ENCODE results near the gene INHBB.

The INHBB gene

DNA sequence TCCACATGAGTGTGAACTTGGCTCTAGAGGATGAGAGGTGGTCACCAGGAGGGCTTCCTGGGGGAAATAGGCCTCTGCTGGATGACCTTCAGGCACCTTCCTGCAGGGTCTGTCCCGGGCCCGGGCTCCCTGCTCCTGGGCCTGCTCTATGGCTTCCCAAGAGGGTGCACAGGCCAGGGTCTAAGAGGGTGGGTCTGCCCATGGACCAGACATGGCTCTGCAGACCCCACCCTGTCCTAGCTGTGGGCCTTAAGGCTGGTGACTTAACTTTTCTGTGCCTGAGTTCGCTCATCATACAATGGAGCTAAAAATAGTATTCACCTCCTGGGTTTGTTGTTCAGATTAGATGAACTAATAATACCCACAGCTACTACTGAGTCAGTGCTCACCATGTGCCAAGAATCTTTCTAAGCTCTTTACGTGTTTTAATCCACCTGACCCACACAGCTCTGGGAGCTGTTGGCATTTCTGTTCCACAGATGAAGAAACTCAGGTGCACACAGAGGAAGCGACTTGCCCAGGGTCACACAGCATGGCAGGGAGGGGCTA is 14.4 kb downstream of the INHBB start:
- DNase-seq: no peak

DNA sequence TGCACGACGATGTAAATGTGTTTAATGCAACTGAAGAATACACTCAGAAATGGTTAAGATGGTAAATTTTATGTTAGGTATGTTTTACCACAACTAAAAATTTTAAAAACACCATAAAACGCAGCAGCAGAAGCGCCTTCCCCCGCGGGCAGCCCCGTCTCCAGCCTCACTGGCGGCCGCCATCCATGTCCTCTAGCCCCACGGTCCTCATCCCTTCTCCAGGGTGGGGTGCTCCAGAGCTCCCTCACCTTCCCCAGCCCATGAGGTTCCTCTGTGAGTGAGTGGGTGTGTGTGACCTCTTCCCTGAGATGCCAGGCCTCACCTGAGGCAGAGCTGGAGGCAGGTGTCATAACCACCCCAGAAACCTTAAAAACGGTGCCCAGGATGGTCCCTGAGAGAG is 17.0 kb downstream of the INHBB start:
- no peak for DNase-seq

DNA sequence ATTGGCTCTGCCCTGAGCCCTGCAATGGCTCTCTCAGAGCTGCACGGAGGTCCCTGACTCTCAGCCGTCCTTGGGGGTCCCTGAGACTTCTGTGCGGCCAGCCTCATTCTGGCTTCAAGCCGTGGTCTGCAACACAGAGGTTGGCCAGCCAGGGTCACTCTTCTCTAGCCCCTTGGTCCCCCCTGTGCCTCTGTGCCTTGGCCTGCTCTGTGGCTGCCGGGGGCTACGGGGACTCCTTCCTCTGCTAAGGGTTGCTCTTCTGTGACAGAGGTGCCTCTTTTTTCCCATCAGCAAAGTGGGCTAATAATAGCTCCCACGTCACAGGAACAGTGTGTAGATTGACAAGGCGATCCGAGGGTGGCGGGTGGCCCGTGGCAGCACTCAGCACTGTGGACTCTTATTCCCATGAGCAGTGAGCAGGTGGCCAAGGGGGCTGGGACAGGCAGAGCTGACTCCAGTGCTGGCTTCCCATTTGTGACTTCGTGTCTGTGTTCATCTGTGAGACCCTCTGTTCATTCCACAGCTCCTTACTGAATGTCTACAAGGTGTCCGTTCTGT is 19.4 kb downstream of the INHBB start:
- no peak for DNase-seq

DNA sequence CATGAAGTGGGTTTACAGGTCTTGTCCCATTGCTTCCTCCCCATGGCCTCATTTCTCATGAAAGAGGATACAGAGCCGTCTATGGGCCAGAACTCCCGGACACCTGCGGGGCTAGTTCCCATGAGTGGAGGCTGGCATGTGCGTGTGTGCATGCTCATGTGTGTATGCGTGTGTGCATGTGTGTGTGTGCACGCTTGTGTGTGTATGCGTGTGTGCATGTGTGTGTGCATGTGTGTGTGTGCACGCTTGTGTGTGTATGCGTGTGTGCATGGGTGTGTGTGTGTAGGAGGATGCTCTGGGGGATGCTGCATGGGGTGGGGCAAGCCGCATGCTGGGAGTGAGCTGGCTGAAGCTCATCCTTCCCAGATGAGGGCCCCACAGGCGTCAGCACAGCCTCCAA is 20.8 kb downstream of the INHBB start:
- DNase-seq: no peak

DNA sequence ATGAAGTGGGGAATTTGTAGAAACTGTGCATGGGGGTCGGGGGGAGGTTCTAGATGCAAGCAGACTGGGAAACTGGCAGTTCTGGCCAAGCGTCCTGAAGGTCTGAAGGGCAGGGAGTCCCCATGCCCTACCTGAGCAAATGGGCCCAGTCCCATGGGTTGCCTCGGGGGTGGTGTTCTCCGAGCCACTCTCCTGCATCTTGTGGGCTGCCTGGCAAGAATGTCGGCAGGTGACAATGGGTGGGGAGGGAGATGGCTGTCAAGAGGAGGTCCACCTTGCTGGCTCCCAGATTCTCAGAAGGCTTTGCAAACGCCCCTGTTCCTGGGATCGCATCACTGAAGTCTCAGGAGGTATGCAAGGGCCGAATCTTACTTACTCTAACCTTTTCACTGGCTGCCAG is 21.3 kb downstream of the INHBB start:
- no peak for DNase-seq

DNA sequence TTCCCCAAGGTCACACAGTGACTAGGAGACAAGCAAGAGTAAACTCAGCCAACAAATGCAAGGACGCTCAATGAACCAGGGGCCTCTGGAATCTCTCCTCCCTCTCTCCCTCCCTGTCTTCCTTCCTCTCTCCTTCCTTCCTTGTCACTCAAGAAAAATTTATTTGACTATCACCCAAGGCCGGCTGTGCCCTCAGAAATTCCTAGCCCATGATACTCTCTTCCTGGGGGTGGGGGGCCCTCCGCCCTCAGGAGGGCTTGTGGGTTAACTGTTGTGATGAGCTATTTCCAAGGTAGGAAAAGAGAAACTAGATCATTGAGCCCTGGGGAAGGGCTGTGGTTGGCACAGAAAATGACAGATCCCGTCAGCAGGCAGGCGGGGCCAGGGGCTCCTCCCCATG is 21.7 kb downstream of the INHBB start:
- DNase-seq: no peak

DNA sequence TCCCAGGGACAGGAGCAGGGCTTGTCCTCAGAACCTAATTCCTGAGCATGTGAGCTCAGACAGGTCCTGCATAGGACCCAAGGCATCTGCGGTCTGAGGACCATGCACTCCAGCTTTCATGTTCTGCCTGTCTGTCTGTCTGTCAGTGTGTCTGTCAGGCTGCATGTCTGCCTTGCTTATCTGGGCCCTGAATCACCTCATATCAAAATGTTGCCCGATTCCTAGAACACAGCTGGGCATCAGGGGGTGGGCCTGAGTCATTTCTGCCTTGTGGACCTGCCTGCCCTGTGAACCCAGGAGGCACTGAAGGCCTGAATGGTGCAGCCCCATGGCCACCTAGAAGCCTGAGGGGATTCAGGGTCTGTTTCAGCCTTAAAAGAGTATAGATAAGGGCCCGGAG is 22.1 kb downstream of the INHBB start:
- DNase-seq: no peak

DNA sequence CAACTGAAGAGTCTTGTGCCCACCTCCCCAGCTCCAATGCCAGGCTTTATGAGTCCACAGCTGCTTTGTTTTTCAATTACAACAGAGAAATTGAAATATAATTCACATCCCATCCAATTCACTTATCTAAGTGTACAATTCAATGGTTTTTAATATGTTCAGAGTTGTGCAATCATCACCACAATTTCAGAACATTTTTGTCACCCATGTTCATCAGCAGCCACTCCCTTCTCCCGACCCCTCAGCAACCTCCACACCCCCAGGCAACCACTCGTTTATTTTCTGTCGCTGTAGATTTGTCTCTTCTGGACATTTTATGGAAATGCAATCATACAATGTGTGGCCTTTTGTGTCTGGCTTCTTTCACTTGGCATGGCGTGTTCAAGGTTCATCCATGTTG is 23.3 kb downstream of the INHBB start:
- no peak for DNase-seq

DNA sequence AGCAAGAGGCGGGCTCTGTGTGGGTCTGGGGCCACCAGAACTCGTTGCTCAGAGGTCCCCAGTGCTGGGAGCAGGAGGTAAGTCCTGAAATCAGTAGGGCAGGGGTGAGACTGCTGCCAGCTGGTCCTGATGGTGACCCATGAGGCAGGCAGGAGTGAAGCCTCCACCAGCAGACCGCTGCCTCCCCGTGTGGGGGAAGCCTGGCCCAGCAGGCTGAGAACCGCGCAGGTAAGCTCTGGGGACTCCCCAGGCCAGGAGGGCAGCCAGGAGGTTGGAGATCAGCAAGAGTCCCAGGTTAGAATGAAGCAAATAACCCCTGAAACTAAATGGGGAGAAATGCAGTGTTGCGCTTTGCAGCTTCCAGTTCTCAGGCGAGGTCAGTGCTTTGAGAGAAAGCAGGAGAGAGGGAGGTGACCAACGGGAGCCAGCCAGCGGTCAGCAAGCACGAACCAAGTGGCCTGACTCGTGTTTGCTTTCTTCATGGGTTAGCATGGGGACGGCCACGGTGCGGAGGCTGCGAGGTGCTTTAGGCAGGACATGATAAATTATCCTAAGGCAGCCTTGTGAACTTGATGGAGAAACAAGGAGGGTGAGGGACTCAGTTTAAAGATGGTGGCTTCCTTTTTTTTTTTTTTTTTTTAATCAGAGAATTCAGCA is 26.2 kb downstream of the INHBB start:
- no peak for DNase-seq

DNA sequence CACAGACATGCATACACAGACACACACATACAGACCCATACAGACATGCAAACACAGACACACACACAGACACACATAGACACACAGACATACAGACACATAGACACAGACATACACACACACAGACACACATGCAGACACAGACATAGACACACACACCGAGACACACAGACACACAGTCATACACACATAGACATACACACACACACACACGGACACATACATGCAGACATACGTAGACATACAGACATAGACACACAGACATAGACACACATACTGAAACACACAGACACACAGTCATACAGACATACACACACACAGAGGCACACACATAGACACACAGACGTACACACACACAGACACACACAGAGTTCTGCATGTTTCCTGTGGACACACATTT is 26.9 kb downstream of the INHBB start:
- no peak for DNase-seq

DNA sequence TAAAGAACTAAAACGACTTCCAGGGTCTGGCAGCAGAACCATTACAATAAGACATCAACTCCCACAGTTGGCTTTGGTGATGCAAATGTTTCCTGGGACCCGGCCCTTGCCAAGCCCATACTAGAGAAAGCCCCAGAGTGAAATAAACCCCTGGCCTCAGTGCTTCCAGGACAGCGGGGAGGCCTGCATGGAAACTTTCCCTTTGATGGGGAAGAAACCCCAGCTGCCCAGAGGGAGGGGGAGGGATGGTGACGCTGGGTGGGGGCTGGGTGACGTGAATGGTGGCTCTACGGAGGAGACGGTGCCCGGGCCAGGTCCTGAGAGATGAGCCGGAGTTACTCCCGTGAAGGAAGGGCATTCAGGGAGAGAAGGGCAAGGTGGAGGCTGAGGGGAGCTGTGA is 27.5 kb downstream of the INHBB start:
- no peak for DNase-seq

DNA sequence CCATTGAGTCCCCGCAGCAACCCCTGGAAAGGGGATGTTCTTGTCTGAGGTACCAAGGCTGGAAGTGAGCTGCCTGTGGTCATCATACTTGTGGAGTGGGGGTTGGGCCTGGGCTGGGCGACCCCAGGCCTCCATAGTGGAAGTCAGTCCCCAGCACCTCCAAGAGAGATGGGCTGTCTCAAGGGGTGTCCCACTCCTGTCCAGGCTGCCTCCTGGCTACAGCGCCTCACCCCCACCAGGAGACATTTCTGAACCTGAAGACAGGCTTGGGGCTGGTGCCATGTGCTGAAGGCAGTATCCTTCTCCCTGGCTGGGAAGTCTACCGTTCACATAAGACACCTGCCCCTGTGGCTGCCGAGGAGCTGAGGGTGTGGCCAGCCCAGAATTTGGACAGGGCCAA is 28.9 kb downstream of the INHBB start:
- no peak for DNase-seq

DNA sequence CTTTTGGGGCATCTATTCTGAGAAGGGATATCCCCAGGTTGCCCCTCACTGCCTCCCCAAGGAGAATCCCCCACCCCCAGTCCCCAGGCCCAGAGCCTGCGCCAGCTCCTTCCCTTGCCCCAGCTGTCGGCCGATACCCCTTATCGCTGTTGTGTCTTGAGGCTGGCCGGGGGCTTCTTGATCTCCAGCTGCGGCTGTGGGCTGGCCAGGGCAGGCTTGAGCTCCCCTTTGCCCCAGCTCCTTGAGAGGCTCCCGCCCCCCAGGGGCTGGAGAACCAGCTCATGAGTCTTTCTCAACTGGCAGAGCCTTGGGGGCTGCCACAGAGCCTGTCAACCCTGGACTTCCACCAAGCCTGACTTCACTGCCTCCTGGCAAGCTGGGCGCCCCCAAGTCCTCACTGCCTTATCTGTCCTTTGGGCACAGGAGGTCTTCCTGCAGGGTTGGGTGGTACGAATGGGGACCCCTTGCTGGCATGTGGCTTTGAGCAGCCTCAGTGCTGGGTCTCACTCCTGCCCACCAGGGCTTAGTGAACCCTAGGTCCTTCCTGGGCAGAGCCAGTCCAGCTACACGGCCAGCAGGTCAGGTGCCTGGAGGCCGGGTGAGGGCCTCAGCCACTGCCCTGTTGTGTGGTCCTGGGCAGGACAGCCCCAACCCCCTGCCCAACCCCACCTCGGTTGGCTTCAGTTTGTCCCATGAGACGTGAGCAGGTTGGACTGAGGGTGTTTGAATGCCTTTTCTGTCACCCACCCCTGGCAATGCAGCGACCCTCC is 29.5 kb downstream of the INHBB start:
- no peak for DNase-seq

DNA sequence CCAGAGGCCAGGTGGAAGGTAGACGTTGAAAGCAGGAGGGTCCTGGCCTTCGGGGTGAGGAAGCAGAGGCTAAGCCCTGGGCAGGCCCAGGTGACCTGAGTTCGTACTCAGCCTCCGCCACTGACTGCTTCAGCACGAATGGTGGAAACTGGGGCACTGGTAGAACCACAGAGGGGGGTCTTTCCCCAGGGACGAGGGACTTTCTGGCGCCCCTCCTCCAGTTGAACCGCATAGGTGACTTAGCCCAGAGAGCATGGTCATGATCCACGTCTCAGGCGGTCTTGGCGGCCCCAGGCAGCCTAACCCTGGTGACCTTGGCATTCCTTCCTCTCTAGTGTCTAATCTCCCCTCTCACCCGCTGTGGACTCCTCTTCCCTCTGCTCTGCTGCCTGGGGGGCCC is 30.2 kb downstream of the INHBB start:
- DNase-seq: no peak

DNA sequence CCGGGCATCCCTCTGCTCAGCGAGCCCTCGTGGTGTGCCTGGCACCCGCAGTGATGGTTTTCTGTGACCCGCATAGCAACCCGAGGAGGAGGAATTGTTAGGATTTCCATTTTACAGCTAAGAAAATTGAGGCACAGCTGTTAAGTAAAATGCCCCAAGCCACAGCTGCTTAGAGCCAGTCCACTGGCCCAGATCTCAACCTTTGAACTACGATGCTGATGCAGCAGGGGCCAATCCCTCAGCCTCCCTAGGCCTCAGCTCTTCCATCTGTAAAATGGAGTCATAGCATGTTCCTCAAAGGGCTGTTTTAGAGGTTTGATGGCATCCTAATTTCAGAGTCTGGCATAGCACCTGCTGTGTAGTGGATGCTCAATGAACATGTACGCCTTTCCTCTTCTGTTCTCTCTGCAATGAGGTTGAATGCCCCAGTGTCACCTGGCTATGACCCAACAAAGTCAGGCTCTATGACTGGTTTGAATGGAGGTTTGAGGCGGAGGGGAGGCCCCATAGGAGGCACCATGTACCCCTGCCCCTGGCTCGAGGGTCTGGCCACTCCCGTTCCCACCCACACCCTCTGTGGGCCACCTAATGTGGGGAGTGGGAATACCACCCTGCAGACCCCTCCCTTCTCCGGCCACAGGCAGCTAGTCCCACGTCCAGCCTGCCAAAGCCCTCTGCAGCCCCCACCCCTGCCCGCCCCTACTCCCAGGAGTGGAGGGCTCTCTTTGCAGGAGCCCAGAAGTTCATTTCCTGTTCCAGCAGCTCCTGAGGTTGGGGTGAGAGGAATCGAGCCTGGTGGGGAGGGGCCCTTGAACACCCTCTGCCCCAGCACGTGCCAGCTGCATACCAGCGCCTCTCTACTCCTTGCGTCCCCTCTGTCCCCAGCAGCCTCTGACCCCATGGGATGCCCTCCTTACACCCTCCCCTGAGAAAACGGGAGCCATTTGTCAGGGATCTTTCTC is 31.0 kb downstream of the INHBB start:
- no peak for DNase-seq

DNA sequence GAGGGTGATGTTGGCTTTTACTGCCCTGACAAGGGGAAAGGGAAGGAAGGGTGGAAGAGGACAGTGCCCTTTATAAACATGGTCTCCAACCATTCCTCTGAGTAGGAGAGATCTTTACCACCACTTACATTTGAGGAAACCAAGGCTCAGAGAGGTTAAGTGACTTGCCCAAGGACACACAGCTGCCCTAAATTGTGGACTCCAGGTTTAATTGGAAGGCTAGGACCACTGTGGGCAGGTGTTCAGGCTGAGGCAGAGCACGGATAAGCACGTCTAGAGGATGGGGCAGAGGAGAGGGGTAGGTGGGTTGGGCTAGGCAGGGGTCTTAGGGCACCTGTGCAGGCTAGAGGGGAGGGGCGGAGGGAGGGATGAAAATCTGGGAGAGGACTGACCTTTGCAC is 32.7 kb downstream of the INHBB start:
- no peak for DNase-seq

DNA sequence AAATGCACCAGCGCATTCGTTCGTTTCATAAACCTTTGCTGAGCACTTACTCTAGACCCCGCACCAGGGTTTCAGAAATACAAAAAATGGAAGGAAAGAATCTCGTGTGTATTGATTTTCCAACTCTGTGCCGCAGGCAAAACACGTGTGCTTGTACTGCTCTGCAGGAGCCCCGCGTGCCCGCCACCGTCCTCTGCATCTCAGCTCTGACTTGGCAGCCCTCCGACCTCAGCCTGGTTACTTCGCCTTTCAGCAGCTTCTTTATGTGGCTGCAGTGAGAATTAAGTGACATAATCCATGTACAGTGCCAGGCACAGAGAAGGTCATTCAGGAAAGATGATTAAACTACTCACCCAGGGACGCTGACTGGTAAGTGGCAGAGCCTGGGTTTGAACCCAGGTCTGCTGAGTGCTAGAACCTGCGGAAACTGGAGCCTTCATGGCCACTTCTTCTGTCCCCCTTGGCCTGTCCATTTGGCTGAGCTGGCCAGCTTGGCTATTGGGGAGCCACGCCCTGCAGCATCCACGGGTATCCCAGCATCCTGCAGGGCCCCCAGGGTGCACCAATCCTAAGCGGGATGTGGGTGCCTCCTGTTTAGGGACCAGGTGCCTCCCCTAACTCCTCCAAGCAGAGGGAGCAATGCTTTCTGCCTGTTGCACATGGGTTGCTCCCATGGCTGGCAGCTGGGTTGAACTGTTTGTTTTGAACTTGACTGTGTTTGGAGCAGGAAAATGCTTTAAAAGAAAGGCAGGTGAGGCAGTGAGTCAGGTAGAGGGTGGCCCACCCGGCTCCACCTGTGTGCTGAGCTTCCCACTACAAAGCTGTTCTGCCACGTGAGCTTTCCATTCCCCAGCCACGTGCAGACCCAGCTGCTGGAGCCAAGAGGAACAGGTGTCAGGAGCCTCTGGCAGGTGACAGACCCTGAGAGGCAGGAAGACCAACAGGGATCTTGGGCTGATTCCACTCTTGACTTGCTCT is 34.3 kb downstream of the INHBB start:
- peak; percentile 93 for DNase-seq

DNA sequence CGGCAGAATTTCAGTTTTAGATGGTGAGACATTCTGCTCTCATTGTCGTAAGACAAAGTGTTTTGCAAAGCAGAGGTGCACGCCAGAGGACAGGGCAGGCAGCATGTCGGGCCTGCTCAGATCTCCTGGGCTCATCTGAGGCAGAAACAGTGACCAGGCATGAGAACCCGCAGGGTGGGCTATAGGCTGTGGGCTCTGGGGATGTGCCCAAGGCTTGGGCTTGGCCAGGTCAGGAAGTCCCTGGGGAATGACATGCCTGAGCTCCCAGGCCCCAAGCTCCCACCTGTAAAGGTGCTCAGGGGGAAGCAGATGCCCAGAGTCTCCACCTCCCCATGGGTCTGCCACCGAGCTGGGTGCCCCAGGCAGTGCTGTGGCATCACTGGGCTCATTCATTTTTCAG is 35.3 kb downstream of the INHBB start:
- no peak for DNase-seq

DNA sequence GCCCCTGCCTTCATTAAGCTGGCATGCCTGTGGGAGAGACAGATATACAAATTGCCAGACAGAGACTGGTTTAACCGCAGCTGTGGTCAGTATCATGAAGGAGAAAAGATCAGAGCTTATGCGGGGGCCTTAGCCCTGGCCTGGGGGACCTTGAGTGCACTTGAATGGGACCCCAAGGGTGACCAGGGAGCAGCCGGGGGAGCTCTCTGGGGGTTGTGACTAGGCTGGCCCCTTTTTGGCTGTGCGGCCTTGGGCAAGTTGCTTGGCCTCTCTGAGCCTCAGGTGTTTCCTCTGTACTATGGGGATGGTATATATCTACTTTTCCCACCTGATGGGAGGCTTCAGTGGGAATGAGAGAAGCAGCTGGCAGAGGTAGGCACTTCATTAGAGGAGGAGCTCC is 35.7 kb downstream of the INHBB start:
- peak; percentile 36 for DNase-seq

DNA sequence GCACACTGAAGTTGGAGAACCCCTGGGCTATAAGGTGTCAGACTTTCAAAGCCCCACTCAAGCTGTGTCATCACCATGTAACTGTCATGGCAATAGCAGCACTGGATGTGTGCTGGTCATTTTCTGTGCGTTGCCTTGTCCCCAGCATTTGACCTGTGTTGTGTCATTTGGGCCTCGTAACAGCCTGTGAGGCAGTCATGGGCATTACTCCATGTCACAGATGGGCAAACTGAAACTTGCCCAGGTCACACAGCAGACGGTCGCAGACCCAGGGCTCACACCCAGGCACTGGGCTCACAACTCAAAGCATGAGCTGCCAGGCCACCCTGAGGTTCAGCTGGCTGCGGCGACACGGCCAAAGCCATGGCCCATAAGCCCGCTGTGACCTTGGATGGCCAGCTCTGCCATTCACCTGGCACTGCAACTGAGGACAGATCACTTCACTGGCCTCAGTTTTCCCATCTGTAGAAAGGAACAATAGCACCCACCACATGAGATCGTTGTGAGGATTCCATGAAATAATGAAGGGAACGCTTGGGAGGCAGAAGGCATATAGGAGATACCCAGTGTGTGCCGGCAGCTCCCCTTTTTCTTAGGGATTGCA is 36.7 kb downstream of the INHBB start:
- no peak for DNase-seq

DNA sequence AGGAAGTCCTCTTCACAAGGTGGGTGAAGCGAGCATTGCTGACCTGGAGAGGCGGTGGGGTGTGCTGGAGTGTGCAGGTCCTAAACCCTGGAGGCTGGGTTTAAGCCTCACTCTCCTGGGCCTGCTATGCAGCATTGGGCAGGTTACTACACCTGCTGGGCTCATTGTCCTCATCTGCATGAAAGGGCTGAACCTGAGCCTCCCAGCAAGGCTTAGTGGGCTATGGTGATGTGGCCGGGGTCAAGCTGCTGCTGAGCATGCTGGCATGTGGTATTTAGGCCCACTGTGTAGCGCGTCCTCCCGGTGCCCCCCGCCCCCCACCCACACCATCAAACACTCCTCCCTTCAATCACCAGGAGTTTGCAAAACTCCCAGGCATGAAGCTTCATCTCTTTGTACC is 37.3 kb downstream of the INHBB start:
- DNase-seq: no peak
